ENCODE data around the gene HOXD13.

The HOXD13 gene

DNA sequence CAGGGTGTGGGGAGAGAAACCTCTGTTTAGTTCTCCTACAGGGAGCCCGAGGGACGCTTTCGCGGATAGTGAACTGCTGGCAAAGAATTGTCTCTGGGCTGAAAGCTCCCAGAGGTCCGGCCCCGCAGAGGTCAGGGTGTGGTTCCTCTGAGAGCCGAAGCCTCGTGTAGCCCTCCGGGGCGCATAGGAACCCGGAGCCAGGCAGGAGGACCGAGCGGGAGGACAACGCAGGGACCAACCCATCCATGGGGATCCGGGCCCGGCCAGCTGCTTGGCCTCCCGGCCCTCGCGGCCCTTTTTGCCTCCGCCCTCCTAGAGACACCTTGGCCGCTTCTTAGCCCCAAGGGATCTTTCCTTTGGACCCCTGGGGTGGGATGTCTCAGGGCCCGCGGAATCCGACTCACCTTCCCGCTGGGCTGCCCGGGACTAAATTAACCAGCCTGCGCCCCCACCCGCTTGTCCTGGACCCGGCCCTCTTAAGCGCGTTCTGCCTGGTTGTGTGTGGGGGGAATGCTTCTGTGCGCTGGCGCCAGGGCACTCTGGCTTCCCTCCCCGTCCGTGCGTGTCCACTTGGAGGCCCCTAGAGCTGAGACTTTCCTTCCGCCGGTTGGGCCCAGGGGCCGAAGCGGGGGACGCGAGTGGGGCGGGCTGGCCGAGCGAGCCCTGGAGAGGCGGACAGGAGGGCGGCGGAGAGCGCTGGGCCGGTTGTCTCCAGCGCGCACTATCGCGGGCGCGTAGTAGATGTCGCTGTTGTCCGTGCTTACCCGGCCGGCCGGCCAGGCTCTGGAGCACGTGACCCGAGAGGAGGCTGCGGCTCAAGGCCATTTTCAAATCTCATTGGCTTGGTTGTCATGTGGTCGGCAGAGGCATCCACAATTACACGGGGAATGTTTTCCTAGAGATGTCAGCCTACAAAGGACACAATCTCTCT is 23.6 kb downstream of the HOXD13 start, which contains the start of gene HOXD10:
Gene HOXD10 (plus strand): TSS at position 896 of the 931 bp plus-strand sequence. CDS start 56 bp downstream, outside the sequence.
- TF ChIP-seq, protein P1, sequence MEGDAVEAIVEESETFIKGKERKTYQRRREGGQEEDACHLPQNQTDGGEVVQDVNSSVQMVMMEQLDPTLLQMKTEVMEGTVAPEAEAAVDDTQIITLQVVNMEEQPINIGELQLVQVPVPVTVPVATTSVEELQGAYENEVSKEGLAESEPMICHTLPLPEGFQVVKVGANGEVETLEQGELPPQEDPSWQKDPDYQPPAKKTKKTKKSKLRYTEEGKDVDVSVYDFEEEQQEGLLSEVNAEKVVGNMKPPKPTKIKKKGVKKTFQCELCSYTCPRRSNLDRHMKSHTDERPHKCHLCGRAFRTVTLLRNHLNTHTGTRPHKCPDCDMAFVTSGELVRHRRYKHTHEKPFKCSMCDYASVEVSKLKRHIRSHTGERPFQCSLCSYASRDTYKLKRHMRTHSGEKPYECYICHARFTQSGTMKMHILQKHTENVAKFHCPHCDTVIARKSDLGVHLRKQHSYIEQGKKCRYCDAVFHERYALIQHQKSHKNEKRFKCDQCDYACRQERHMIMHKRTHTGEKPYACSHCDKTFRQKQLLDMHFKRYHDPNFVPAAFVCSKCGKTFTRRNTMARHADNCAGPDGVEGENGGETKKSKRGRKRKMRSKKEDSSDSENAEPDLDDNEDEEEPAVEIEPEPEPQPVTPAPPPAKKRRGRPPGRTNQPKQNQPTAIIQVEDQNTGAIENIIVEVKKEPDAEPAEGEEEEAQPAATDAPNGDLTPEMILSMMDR (IDR thresholded peaks at IDR 0.05; ENCODE audit: low read depth, low read length) = no peak
- no peak within 1 kb of the TSS for H3K4me3 ChIP-seq (ENCODE audit: low read depth, low read length)

DNA sequence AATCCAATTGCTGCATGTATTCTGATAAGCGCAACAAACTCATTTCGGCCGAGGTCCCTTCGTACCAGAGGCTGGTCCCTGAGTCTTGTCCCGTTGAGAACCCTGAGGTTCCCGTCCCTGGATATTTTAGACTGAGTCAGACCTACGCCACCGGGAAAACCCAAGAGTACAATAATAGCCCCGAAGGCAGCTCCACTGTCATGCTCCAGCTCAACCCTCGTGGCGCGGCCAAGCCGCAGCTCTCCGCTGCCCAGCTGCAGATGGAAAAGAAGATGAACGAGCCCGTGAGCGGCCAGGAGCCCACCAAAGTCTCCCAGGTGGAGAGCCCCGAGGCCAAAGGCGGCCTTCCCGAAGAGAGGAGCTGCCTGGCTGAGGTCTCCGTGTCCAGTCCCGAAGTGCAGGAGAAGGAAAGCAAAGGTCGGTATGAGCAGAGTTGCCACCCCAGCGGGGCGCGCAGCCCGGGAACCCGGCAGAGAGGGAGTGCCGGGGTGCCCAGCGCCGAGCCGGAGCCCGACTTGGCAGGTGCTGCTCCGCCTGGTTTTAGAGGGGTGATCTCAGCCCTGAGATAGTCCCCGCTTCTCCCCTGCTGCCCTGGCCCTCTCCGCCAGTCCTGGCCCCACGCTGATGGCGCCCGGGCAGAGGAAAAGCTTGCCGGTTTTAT is 24.8 kb downstream of the HOXD13 start:
- TF ChIP-seq, protein P1 (IDR thresholded peaks at IDR 0.05; ENCODE audit: low read depth, low read length) = no peak
- no peak overlapping the region for H3K4me3 ChIP-seq (ENCODE audit: low read depth, low read length)

DNA sequence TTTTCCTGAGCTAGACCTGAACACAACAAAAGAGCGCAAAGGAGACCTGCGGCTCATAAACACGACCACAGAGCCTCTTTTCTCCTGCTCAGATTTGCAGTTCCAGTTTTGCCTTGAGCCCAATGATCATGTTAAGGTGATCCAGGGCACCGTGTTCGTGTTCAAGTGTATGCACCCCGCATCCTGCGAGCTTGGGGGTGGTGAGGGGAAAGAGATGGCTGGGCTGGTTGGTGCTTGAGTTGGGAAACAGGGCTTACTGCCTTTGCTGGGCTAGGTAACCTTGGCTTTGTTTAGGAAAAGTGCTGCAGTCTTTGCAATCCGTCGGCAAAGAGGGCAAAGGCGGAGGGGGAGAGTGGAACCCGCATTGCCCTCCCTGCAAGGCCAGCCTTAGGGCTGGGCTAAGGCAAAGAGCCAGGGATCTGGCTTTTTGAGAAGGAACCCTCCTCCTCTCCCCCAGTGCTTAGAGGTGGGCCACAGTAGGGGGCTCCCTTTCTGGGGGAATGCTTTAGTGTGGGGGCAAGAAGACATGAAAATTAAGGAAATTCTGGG is 25.4 kb downstream of the HOXD13 start:
- TF ChIP-seq, protein P1 (IDR thresholded peaks at IDR 0.05; ENCODE audit: low read depth, low read length) = no peak
- H3K4me3 ChIP-seq (ENCODE audit: low read depth, low read length) = no peak overlapping the region

DNA sequence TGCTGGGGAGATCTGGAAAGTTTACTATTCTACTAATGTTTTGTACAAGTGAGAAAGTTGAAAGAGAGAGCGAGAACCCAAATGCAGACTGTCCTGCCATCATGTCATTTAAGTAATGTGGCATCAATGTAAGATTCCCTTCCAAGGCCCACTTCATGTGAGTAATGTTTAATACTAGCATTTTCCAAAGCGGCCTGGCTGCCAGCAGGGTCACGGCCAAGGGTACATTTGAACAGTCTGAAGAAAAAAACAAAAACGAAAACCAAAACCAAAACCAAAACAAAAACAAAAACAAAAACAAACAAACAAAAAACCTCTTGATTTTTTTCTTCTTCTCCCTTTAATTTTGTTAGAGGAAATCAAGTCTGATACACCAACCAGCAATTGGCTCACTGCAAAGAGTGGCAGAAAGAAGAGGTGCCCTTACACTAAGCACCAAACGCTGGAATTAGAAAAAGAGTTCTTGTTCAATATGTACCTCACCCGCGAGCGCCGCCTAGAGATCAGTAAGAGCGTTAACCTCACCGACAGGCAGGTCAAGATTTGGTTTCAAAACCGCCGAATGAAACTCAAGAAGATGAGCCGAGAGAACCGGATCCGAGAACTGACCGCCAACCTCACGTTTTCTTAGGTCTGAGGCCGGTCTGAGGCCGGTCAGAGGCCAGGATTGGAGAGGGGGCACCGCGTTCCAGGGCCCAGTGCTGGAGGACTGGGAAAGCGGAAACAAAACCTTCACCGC is 26.2 kb downstream of the HOXD13 start:
- H3K4me3 ChIP-seq (ENCODE audit: low read depth, low read length) = no peak overlapping the region
- TF ChIP-seq, protein P1 (IDR thresholded peaks at IDR 0.05; ENCODE audit: low read depth, low read length) = peak; percentile 24; the same call in 1 of the 2 replicates

DNA sequence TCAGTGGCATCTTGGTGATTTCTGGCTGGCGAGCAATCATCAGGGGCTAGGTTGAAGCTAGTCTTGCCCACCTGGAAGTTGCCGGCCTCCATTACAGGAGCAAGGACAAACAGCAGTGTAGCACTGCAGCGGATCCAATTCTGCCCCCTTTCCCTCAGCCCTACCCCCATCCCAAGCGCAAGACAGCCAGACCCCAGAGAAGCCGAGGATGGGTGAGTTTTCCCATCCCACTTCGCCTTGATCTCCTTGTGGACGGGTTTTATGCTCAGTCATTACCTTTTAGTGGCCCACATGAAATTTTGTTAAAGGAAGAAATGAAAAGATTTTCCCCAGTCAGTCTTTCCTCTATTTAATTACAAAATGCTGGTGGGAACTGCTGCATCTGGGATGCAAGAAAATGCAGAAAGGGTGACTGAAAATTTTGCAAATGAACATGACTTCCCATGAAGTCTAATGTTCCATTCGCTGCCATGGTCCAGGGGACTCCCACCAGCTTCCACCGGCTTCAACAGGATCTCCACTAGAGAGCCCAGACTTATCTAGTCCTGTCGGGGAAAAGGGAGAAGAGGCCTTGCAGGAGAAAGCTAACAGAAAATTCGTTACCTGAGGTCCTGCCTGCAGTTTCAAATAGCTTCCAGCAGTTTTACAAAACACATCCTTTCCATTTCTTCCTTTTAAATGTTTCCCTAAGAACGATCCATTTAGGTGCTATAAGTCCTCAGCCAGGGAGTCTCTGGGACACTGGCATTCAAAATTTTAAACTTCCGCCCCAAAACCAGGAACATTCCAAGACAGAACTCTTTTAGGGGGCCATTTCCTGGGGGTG is 28.1 kb downstream of the HOXD13 start:
- H3K4me3 ChIP-seq (ENCODE audit: low read depth, low read length) = no peak overlapping the region
- TF ChIP-seq, protein P1 (IDR thresholded peaks at IDR 0.05; ENCODE audit: low read depth, low read length) = no peak
